Esophagus squamous epithelium (tissue), 5 donors: ENCODE results near the gene FGF14. TPM values are rescaled to one million over a fixed set of nuclear protein-coding genes. Genes with fewer than 3 reads are reported as not detected.
"Not testable (repeated sequence)": the region's sequence is repeated elsewhere in the genome, so short reads cannot be mapped to it uniquely, and the experiment has no call there.

Experiments used
- DNase-seq: peaks from one replicate; lab custom pipeline; 2025; lab: John Stamatoyannopoulos, UW
- H3K27ac ChIP-seq, 4 donors: fragments of 200-600 bp; sonication (generic); one replicate each; pipeline ENCODE4 v1.5.1; 2016 to 2019; ENCODE audit warnings: mild to moderate bottlenecking in 1 of 4
- H3K27me3 ChIP-seq, 4 donors: fragments of 200-600 bp; sonication (generic); 1 replicate in 3 of 4; 2 replicates in 1 of 4; pipeline versions ENCODE4 v1.5.1 to v1.6.0; 2017 to 2021; ENCODE audit warnings: antibody characterized with exemption in 1 of 4
- H3K36me3 ChIP-seq, 3 donors: fragments of 200-600 bp; sonication (generic); one replicate each; pipeline ENCODE4 v1.5.1; 2016 to 2019
- H3K4me1 ChIP-seq, 3 donors: fragments of 200-600 bp; sonication (generic); one replicate each; pipeline ENCODE4 v1.5.1; 2017 to 2019
- H3K4me3 ChIP-seq, 4 donors: fragments of 200-600 bp; sonication (generic); 1 replicate in 3 of 4; 2 replicates in 1 of 4; pipeline ENCODE4 v1.5.1; 2016 to 2019; ENCODE audit warnings: mild to moderate bottlenecking in 2 of 4, moderate library complexity in 1 of 4
- H3K9me3 ChIP-seq, 3 donors: fragments of 200-600 bp; sonication (generic); one replicate each; pipeline ENCODE4 v1.5.1; 2016 to 2019
- POLR2A ChIP-seq, 4 donors: fragments of 450-650 bp; IDR thresholded peaks; one replicate each; pipeline ENCODE4 v1.6.1; 2017; ENCODE audit warnings: antibody characterized with exemption in 4 of 4, mild to moderate bottlenecking in 4 of 4, moderate library complexity in 3 of 4
- WGBS, 2 donors: methylation state at CpG; one replicate each; pipeline ENCODE4 v1.1.5; 2018; 5-methylcytosine and 5-hydroxymethylcytosine counted together
- intact Hi-C: fragments of 100-400 bp; cut with DNase I; formaldehyde crosslinking; loops from one replicate; pipeline ENCODE4 v1.15.0; 2022
- total RNA-seq, 4 donors: library from RNA; depleted of rRNA; stranded (reverse); fragments of >200 nt; gene quantifications; one replicate each; pipeline ENCODE4 v1.1.0, GENCODE V29; 2016
- TF ChIP-seq, protein P1 (sequence below), 6 experiments: fragments of 450-650 bp in 4 of 6; fragments of 200-600 bp in 2 of 6; sonication (generic) in 2 of 6; IDR thresholded peaks; one replicate each; pipeline ENCODE4 v1.5.1; 2016 to 2019; ENCODE audit warnings: antibody characterized with exemption in 6 of 6, mild to moderate bottlenecking in 4 of 6, moderate library complexity in 4 of 6
- donor health status: DM: yes; HTN: yes; CAD: no.

FGF14 gene
- total RNA-seq, 4 donors from 2014 or later: 0.11 to 4.2 (median 1.0) TPM

DNA sequence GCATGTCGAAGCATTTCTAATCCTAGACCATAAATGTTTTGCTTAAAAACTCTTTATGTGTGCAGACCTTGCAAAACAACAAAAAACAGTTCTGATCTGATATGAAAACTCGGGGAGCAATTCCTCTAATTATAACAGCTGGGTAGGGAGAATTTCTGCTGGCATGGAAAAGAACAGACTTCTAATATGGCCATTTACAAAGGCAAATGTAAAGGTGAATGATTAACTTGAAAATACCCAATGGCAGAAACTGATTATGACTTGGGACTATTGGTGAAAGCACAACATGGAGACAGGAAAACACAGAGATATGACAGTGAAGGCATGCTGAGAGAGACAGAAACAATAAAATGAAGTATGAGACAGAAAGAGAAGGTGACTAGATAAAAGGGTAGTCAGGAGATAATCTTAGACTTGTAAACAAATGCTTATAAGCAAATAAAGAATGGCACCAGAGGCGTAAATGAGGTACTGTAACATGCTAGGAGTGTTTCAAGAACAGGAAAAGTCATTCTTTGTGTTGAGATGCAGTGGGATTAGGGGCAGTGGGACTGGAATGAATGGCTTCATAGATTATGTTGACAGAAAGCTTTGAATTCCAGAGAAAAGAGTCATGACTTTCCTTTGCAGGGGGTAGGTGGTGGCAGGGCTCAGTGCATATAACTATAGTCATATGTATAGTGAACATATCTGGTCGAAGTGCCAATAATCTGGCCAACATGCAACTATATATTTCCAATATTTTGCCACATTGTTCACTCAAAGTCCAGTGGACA is 556.4 kb downstream of the FGF14 start:
- TF ChIP-seq, protein P1, sequence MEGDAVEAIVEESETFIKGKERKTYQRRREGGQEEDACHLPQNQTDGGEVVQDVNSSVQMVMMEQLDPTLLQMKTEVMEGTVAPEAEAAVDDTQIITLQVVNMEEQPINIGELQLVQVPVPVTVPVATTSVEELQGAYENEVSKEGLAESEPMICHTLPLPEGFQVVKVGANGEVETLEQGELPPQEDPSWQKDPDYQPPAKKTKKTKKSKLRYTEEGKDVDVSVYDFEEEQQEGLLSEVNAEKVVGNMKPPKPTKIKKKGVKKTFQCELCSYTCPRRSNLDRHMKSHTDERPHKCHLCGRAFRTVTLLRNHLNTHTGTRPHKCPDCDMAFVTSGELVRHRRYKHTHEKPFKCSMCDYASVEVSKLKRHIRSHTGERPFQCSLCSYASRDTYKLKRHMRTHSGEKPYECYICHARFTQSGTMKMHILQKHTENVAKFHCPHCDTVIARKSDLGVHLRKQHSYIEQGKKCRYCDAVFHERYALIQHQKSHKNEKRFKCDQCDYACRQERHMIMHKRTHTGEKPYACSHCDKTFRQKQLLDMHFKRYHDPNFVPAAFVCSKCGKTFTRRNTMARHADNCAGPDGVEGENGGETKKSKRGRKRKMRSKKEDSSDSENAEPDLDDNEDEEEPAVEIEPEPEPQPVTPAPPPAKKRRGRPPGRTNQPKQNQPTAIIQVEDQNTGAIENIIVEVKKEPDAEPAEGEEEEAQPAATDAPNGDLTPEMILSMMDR (IDR thresholded peaks at IDR 0.05): no peak
- no peak for TF ChIP-seq POLR2A (IDR thresholded peaks at IDR 0.05)
- H3K27ac ChIP-seq: no peak overlapping the region
- H3K4me3 ChIP-seq: no peak overlapping the region
- intact Hi-C loops: no loop called here
- 55 to 62% methylated on average over 4 of the region's 4 CpGs for WGBS, 2 donors
- DNase-seq: no peak
- no peaks in the 10 kb centered on the region for H3K9me3 ChIP-seq
- no peaks in the 10 kb centered on the region for H3K4me1 ChIP-seq
- H3K27me3 ChIP-seq: no peaks in the 10 kb centered on the region
- no peaks in the 10 kb centered on the region for H3K36me3 ChIP-seq

- Histone ChIP-seq H3K4me3 (no peak overlapping the region), H3K36me3 (no peaks in the 10 kb centered on the region), H3K27me3 (no peaks in the 10 kb centered on the region), H3K9me3 (no peaks in the 10 kb centered on the region), H3K27ac (no peak overlapping the region), H3K4me1 (no peaks in the 10 kb centered on the region)
- TF ChIP-seq POLR2A (IDR thresholded peaks at IDR 0.05): no peak
- TF ChIP-seq, protein P1 (IDR thresholded peaks at IDR 0.05): no peak
- intact Hi-C loops: no loop called here
- no peak for DNase-seq
- WGBS, 2 donors: 19 to 27% methylated on average over 3 of the region's 3 CpGs
Observed at GRCh38 chr13:101841698-101842097, 560.1 kb downstream of the FGF14 start.

GRCh38 chr13:101838323-101838722 is 563.5 kb downstream of the FGF14 start:
- DNase-seq: no peak
- intact Hi-C loops: no loop called here
- TF ChIP-seq, protein P1 (IDR thresholded peaks at IDR 0.05): no peak
- no peak for TF ChIP-seq POLR2A (IDR thresholded peaks at IDR 0.05)

DNA sequence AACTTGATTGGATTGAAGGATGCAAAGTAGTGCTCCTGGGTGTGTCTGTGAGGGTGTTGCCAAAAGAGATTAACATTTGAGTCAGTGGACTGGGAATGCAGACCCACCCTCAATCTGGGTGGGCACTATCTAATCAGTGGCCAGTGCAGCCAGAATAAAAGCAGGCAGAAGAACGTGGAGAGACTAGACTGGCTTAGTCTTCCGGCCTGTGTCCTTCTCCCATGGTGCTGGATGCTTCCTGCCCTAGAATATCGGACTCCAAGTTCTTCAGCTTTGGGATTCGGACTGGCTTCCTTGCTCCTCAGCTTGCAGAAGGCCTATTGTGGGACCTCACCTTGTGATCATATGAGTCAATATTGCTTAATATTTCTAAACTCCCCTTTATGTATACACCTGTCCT is 564.1 kb downstream of the FGF14 start:
- H3K4me3 ChIP-seq, H3K4me1 ChIP-seq, DNase-seq, intact Hi-C loops, H3K27me3 ChIP-seq, H3K36me3 ChIP-seq, H3K27ac ChIP-seq, H3K9me3 ChIP-seq: not testable (repeated sequence)
- WGBS, 2 donors: 80 to 81% methylated on average over 4 of the region's 4 CpGs

More at GRCh38 chr13:101838323-101838722, 563.5 kb downstream of the FGF14 start:
- H3K27ac ChIP-seq: no peak overlapping the region
- H3K4me1 ChIP-seq: no peaks in the 10 kb centered on the region
- H3K9me3 ChIP-seq: no peaks in the 10 kb centered on the region
- H3K27me3 ChIP-seq: no peaks in the 10 kb centered on the region
- H3K36me3 ChIP-seq: no peaks in the 10 kb centered on the region
- no peak overlapping the region for H3K4me3 ChIP-seq
- 53 to 54% methylated on average over 2 of the region's 2 CpGs for WGBS, 2 donors

DNA sequence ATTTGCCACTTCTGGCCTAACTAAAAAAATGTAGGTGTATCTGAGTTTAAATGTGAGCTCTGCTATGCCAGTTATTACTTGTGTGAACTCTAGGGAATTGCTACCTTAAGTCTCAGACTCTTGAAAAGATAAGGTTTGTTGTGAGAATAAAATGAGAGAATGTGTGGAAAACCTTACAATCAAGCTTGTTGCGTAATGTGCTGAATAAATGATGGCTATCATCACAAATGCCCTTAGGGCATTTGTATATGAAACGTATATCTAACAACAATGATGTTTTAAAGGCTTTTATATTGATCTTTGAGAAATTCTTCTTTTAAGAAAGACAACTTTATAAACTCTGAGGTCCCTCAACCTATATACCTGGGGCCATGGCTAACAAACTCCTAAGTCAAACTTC is 564.6 kb downstream of the FGF14 start:
- intact Hi-C loops: no loop called here
- no peak overlapping the region for H3K4me3 ChIP-seq
- H3K9me3 ChIP-seq: no peaks in the 10 kb centered on the region
- no peak overlapping the region for H3K27ac ChIP-seq
- no peak for DNase-seq
- 64 to 72% methylated on average over 2 of the region's 2 CpGs for WGBS, 2 donors
- H3K27me3 ChIP-seq: no peaks in the 10 kb centered on the region
- no peaks in the 10 kb centered on the region for H3K36me3 ChIP-seq
- no peak for TF ChIP-seq POLR2A (IDR thresholded peaks at IDR 0.05)
- TF ChIP-seq, protein P1 (IDR thresholded peaks at IDR 0.05): no peak
- H3K4me1 ChIP-seq: no peaks in the 10 kb centered on the region
